SH-SY5Y (cell line): ENCODE results near the gene ASB6.

ENCODE experiments used
- GATA2 ChIP-seq: IDR thresholded peaks from 2 replicates; pipeline ENCODE4 v1.6.1; 2011; ENCODE audit warnings: mild to moderate bottlenecking, low read depth, low read length
- GATA3 ChIP-seq: IDR thresholded peaks from 2 replicates; pipeline ENCODE4 v1.6.1; 2011; ENCODE audit warnings: low read depth, mild to moderate bottlenecking, low read length, moderate library complexity

DNA sequence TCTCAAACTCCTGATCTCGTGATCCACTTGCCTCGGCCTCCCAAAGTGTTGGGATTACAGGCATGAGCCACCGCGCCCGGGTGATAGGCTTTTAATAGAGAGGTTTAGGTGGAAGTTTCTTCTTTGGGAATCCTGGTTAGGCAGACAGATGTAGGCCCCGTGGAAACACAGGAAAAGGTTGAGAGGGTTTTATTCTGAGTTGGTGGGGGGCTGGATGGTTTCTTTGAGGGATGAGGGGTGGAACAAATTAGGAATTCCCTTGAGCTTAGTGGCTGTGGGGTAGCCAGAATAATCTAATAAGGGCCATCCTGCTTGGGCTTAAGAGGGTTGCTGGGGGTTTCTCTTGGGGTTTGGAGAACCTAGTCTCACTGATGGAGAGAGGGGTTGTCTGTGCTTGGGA is 51.5 kb downstream of the ASB6 start:
- TF ChIP-seq GATA3 (no peak), GATA2 (no peak)
